ENCODE data around the gene DCTN5. TPM values are rescaled to one million over a fixed set of nuclear protein-coding genes. Genes with fewer than 3 reads are reported as not detected.

The DCTN5 gene
- total and polyA plus RNA-seq, 2 of the 13 experiments (the other 11 are each of a cell fraction or from before 2014, with no cell fraction given) = 105 to 207 TPM

DNA sequence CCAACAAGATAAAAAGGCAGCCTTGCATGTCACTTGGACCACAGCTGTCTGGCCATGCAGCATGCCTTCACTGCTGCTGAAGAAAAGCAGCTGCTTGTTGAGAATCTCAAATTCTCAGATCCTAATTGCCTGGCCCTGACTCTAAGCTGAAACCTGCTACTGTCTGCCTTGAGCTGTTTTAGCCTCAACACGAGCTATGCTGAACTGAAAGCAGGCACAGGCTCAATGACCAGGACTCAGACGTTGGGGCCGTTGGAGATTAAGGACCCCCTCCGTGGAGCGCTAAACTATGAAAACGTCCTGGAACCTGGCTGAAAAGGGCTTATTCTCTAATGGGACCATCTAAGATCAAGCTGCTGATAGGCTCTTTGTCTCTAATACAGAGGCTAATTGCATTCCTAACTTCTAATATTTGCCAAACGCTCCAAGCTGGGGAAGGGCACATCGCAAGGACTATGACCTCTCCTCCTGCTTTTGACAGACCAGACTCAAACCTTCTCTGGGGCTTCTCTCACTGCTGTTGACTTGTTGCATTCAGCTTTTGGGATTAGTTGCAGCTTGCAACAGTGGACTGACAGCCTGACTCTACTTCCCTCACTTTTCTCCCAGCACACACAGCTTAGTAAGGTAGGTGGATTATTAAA lies 32.8 kb downstream of the DCTN5 start (continued):
- TF ChIP-seq FOXO1 (CRISPR knock-in tag; IDR thresholded peaks at IDR 0.05) = no peak
- TF ChIP-seq ZNF124 (CRISPR knock-in tag; IDR thresholded peaks at IDR 0.05) = no peak
- TF ChIP-seq RAD21 (CRISPR knock-in tag; IDR thresholded peaks at IDR 0.05) = 0 out of 2 replicates have a peak, but pooled peaks have one; percentile 16
- TF ChIP-seq, protein P1, sequence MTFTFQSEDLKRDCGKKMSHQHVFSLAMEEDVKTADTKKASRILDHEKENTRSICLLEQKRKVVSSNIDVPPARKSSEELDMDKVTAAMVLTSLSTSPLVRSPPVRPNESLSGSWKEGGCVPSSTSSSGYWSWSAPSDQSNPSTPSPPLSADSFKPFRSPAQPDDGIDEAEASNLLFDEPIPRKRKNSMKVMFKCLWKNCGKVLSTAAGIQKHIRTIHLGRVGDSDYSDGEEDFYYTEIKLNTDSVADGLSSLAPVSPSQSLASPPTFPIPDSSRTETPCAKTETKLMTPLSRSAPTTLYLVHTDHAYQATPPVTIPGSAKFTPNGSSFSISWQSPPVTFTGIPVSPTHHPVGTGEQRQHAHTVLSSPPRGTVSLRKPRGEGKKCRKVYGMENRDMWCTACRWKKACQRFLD (CRISPR knock-in tag; IDR thresholded peaks at IDR 0.05; ENCODE audit: borderline replicate concordance) = no peak
- no peak for TF ChIP-seq ZNF605 (CRISPR knock-in tag; IDR thresholded peaks at IDR 0.05)
- TF ChIP-seq, protein P2, sequence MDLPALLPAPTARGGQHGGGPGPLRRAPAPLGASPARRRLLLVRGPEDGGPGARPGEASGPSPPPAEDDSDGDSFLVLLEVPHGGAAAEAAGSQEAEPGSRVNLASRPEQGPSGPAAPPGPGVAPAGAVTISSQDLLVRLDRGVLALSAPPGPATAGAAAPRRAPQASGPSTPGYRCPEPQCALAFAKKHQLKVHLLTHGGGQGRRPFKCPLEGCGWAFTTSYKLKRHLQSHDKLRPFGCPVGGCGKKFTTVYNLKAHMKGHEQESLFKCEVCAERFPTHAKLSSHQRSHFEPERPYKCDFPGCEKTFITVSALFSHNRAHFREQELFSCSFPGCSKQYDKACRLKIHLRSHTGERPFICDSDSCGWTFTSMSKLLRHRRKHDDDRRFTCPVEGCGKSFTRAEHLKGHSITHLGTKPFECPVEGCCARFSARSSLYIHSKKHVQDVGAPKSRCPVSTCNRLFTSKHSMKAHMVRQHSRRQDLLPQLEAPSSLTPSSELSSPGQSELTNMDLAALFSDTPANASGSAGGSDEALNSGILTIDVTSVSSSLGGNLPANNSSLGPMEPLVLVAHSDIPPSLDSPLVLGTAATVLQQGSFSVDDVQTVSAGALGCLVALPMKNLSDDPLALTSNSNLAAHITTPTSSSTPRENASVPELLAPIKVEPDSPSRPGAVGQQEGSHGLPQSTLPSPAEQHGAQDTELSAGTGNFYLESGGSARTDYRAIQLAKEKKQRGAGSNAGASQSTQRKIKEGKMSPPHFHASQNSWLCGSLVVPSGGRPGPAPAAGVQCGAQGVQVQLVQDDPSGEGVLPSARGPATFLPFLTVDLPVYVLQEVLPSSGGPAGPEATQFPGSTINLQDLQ (CRISPR knock-in tag; IDR thresholded peaks at IDR 0.05) = no peak
- 0 out of 2 replicates have a peak, but pooled peaks have one; percentile 24 for TF ChIP-seq POGZ (CRISPR knock-in tag; IDR thresholded peaks at IDR 0.05)
- TF ChIP-seq, protein P3, sequence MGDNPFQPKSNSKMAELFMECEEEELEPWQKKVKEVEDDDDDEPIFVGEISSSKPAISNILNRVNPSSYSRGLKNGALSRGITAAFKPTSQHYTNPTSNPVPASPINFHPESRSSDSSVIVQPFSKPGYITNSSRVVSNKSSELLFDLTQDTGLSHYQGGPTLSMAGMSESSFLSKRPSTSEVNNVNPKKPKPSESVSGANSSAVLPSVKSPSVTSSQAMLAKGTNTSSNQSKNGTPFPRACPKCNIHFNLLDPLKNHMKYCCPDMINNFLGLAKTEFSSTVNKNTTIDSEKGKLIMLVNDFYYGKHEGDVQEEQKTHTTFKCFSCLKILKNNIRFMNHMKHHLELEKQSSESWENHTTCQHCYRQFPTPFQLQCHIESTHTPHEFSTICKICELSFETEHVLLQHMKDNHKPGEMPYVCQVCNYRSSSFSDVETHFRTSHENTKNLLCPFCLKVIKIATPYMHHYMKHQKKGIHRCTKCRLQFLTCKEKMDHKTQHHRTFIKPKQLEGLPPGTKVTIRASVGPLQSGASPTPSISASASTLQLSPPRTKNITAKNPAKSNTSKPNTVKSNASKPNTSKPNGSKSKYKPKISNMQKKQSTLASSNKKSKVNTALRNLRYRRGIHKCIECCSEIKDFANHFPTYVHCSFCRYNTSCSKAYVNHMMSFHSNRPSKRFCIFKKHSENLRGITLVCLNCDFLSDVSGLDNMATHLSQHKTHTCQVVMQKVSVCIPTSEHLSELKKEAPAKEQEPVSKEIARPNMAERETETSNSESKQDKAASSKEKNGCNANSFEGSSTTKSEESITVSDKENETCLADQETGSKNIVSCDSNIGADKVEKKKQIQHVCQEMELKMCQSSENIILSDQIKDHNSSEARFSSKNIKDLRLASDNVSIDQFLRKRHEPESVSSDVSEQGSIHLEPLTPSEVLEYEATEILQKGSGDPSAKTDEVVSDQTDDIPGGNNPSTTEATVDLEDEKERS (CRISPR knock-in tag; IDR thresholded peaks at IDR 0.05) = no peak
- TF ChIP-seq ZNF775 (CRISPR knock-in tag; IDR thresholded peaks at IDR 0.05; ENCODE audit: borderline replicate concordance) = no peak
- 0 out of 2 replicates have a peak, but pooled peaks have one; percentile 46 for TF ChIP-seq ZNF235 (CRISPR knock-in tag; IDR thresholded peaks at IDR 0.05; ENCODE audit: borderline replicate concordance)
- no peak for TF ChIP-seq SCMH1 (CRISPR knock-in tag; IDR thresholded peaks at IDR 0.05; ENCODE audit: borderline replicate concordance)
- TF ChIP-seq, protein P4, sequence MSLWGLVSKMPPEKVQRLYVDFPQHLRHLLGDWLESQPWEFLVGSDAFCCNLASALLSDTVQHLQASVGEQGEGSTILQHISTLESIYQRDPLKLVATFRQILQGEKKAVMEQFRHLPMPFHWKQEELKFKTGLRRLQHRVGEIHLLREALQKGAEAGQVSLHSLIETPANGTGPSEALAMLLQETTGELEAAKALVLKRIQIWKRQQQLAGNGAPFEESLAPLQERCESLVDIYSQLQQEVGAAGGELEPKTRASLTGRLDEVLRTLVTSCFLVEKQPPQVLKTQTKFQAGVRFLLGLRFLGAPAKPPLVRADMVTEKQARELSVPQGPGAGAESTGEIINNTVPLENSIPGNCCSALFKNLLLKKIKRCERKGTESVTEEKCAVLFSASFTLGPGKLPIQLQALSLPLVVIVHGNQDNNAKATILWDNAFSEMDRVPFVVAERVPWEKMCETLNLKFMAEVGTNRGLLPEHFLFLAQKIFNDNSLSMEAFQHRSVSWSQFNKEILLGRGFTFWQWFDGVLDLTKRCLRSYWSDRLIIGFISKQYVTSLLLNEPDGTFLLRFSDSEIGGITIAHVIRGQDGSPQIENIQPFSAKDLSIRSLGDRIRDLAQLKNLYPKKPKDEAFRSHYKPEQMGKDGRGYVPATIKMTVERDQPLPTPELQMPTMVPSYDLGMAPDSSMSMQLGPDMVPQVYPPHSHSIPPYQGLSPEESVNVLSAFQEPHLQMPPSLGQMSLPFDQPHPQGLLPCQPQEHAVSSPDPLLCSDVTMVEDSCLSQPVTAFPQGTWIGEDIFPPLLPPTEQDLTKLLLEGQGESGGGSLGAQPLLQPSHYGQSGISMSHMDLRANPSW (CRISPR knock-in tag; IDR thresholded peaks at IDR 0.05; ENCODE audit: borderline replicate concordance) = no peak
- TF ChIP-seq HDAC2 (CRISPR knock-in tag; IDR thresholded peaks at IDR 0.05) = peak; percentile 12; the same call in 1 of the 2 replicates
- TF ChIP-seq FOXC1 (CRISPR knock-in tag; IDR thresholded peaks at IDR 0.05; ENCODE audit: borderline replicate concordance) = 0 out of 2 replicates have a peak, but pooled peaks have one; percentile 22
- no peak for TF ChIP-seq KMT2B (CRISPR knock-in tag; IDR thresholded peaks at IDR 0.05)
- no peak for TF ChIP-seq ASH2L (IDR thresholded peaks at IDR 0.05; ENCODE audit: insufficient read length, low read depth, low read length)
- peak; percentile 31; the same call in 1 of the 2 replicates for TF ChIP-seq MEIS1 (CRISPR knock-in tag; IDR thresholded peaks at IDR 0.05; ENCODE audit: borderline replicate concordance)
- no peak for TF ChIP-seq ZC3H4 (CRISPR knock-in tag; IDR thresholded peaks at IDR 0.05; ENCODE audit: borderline replicate concordance)
